Activated B cell treated with CpG ODN at 0.5 μM for 24 hours (primary cell): ENCODE measurements around the gene CACNG4. TPM values are rescaled to one million over a fixed set of nuclear protein-coding genes. Genes with fewer than 3 reads are reported as not detected.
A peak's percentile ranks its signal among the peaks of the same experiment; 100 is the strongest.

Experiments used
- ATAC-seq: fragments of 200-7000 bp; cut with Tn5 transposase; one replicate; pipeline ENCODE4 v1.10.0; 2021; ENCODE audit warnings: low read depth, mild to moderate bottlenecking, moderate library complexity
- CTCF ChIA-PET: fragments of 350-600 bp; sonication (Branson Sonifier 250); formaldehyde crosslinking; loops from one replicate; lab custom pipeline; 2021; ENCODE audit warnings: antibody characterized with exemption; lab: Charles Lee
- POLR2A ChIA-PET: fragments of 350-600 bp; sonication (Branson Sonifier 250); formaldehyde crosslinking; loops from one replicate; lab custom pipeline; 2021; ENCODE audit warnings: antibody characterized with exemption; lab: Charles Lee
- DNase-seq: peaks from one replicate; pipeline ENCODE4 v3.0.0; 2022
- H3K27ac Mint-ChIP-seq: one replicate; pipeline ENCODE4 v1.8.0; 2020; ENCODE audit warnings: mixed read lengths
- H3K27me3 Mint-ChIP-seq: one replicate; pipeline ENCODE4 v1.8.0; 2021; ENCODE audit warnings: mixed read lengths
- H3K36me3 Mint-ChIP-seq: one replicate; pipeline ENCODE4 v1.8.0; 2021; ENCODE audit warnings: low read depth, mixed read lengths
- H3K4me1 Mint-ChIP-seq: one replicate; pipeline ENCODE4 v1.8.0; 2021; ENCODE audit warnings: mixed read lengths
- H3K4me3 Mint-ChIP-seq: one replicate; pipeline ENCODE4 v1.8.0; 2020; ENCODE audit warnings: mild to moderate bottlenecking, mixed read lengths
- H3K9me3 Mint-ChIP-seq: one replicate; pipeline ENCODE4 v1.8.0; 2020; ENCODE audit warnings: mixed read lengths
- CTCF ChIP-seq: fragments of 200-600 bp; IDR thresholded peaks from one replicate; pipeline ENCODE4 v1.8.0; 2022; ENCODE audit warnings: antibody characterized with exemption, mild to moderate bottlenecking
- intact Hi-C: fragments of 100-400 bp; cut with micrococcal nuclease; formaldehyde crosslinking; loops from one replicate; pipeline ENCODE4 v1.15.1; 2024
- total RNA-seq: library from RNA; stranded (reverse); gene quantifications from 2 replicates; pipeline ENCODE4 v1.2.3, GENCODE V29; 2022

The CACNG4 gene
- total RNA-seq, 1 donor from 2014 or later: not detected

- H3K27me3 Mint-ChIP-seq: peaks cover 55% of the 10 kb centered on the region
- no peak overlapping the region for H3K27ac Mint-ChIP-seq
- CTCF ChIA-PET: no interaction called here
- DNase-seq: no peak
- intact Hi-C loops: no loop called here
- no peak overlapping the region for H3K4me3 Mint-ChIP-seq
- no peak for ATAC-seq
- H3K4me1 Mint-ChIP-seq: peaks cover 18% of the 10 kb centered on the region
- no peak for TF ChIP-seq CTCF
- POLR2A ChIA-PET: no interaction called here
- H3K36me3 Mint-ChIP-seq: no peaks in the 10 kb centered on the region
- H3K9me3 Mint-ChIP-seq: no peaks in the 10 kb centered on the region
Observed at GRCh38 chr17:66963521-66963908, 992 bp upstream of the CACNG4 start.

GRCh38 chr17:66964930-66965800, 658 bp downstream of the CACNG4 start:
- TF ChIP-seq CTCF: no peak
- Mint-ChIP-seq H3K9me3 (no peaks in the 10 kb centered on the region), H3K36me3 (no peaks in the 10 kb centered on the region), H3K27ac (no peak overlapping the region), H3K27me3 (peaks cover 58% of the 10 kb centered on the region), H3K4me1 (peaks cover 18% of the 10 kb centered on the region), H3K4me3 (peak overlapping the region; percentile 57)
- ATAC-seq: no peak
- intact Hi-C loops: no loop called here
- no peak for DNase-seq
- ChIA-PET CTCF (no interaction called here), POLR2A (no interaction called here)

- peak overlapping the region; percentile 46 for H3K4me3 Mint-ChIP-seq
- peaks cover 18% of the 10 kb centered on the region for H3K4me1 Mint-ChIP-seq
- TF ChIP-seq CTCF: no peak
- H3K27me3 Mint-ChIP-seq: peaks cover 61% of the 10 kb centered on the region
- intact Hi-C loops: no loop called here
- POLR2A ChIA-PET: no interaction called here
- no peaks in the 10 kb centered on the region for H3K9me3 Mint-ChIP-seq
- ATAC-seq (no peak), DNase-seq (no peak)
- no peaks in the 10 kb centered on the region for H3K36me3 Mint-ChIP-seq
- CTCF ChIA-PET: no interaction called here
- no peak overlapping the region for H3K27ac Mint-ChIP-seq
Observed at GRCh38 chr17:66965801-66966262, 1.3 kb downstream of the CACNG4 start.

- POLR2A ChIA-PET: no interaction called here
- DNase-seq: no peak
- CTCF ChIA-PET: no interaction called here
Observed at GRCh38 chr17:66966298-66966697, 1.8 kb downstream of the CACNG4 start.

More at GRCh38 chr17:66966298-66966697, 1.8 kb downstream of the CACNG4 start:
- peaks cover 60% of the 10 kb centered on the region for H3K27me3 Mint-ChIP-seq
- H3K36me3 Mint-ChIP-seq: no peaks in the 10 kb centered on the region
- no peak for ATAC-seq
- TF ChIP-seq CTCF: no peak
- no peak overlapping the region for H3K27ac Mint-ChIP-seq
- H3K4me1 Mint-ChIP-seq: peaks cover 18% of the 10 kb centered on the region
- intact Hi-C loops: no loop called here
- H3K4me3 Mint-ChIP-seq: peak overlapping the region; percentile 58
- H3K9me3 Mint-ChIP-seq: no peaks in the 10 kb centered on the region
